Neural cell (in vitro differentiated cells): ENCODE measurements around the gene FCN2. TPM values are rescaled to one million over a fixed set of nuclear protein-coding genes. Genes with fewer than 3 reads are reported as not detected.

ENCODE experiments used
- H2AFZ ChIP-seq: fragments of 200-600, 300-800 bp; sonication (generic), shearing (Covaris generic); 2 replicates; pipeline ENCODE4 v1.6.0; 2014; ENCODE audit warnings: low read depth, mild to moderate bottlenecking, antibody characterized with exemption, low read length, moderate library complexity
- H3F3A ChIP-seq: fragments of 200-600 bp; shearing (Covaris generic); 2 replicates; pipeline ENCODE4 v1.6.1; 2016; ENCODE audit warnings: mild to moderate bottlenecking, moderate library complexity, mixed read lengths, antibody characterized with exemption, low read length; ENCODE audit not compliant: insufficient read depth, poor library complexity, severe bottlenecking
- H3K27ac ChIP-seq: fragments of 200-600, 300-800 bp; sonication (generic), shearing (Covaris generic); 2 replicates; pipeline ENCODE4 v1.5.1; 2014; ENCODE audit warnings: mild to moderate bottlenecking, low read length, moderate library complexity
- H3K27me3 ChIP-seq: fragments of 300-800, 200-600 bp; sonication (generic), shearing (Covaris generic); 2 replicates; pipeline ENCODE4 v1.6.0; 2014; ENCODE audit warnings: mild to moderate bottlenecking, low read depth, low read length, moderate library complexity; ENCODE audit not compliant: insufficient read depth
- H3K36me3 ChIP-seq: fragments of 300-800, 200-600 bp; sonication (generic), shearing (Covaris generic); 2 replicates; pipeline ENCODE4 v1.5.1; 2014; ENCODE audit warnings: mild to moderate bottlenecking, antibody characterized with exemption, low read length, moderate library complexity; ENCODE audit not compliant: insufficient read depth
- H3K4me2 ChIP-seq: fragments of 300-800, 200-600 bp; sonication (generic), shearing (Covaris generic); 2 replicates; pipeline ENCODE4 v1.6.0; 2014; ENCODE audit warnings: mild to moderate bottlenecking, low read length
- H3K4me3 ChIP-seq: fragments of 300-800, 200-600 bp; sonication (generic), shearing (Covaris generic); 2 replicates; pipeline ENCODE4 v1.5.1; 2014; ENCODE audit warnings: mild to moderate bottlenecking, low read length, moderate library complexity
- H3K79me2 ChIP-seq: fragments of 200-600 bp; shearing (Covaris generic); replicated peaks from 2 replicates; pipeline ENCODE4 v1.6.0; 2014; ENCODE audit warnings: mild to moderate bottlenecking, low read length, moderate library complexity; ENCODE audit not compliant: insufficient read depth
- H3K9ac ChIP-seq: fragments of 300-800, 200-600 bp; sonication (generic), shearing (Covaris generic); 2 replicates; pipeline ENCODE4 v1.6.1; 2016; ENCODE audit warnings: mild to moderate bottlenecking, low read length, mixed read lengths
- H3K9me2 ChIP-seq: fragments of 200-600 bp; shearing (Covaris generic); 2 replicates; pipeline ENCODE4 v1.6.1; 2016; ENCODE audit warnings: mild to moderate bottlenecking, low read length, mixed read lengths; ENCODE audit not compliant: insufficient read depth
- H3K9me3 ChIP-seq: fragments of 200-600, 300-800 bp; sonication (generic), shearing (Covaris generic); 2 replicates; pipeline ENCODE4 v1.6.1; 2016; ENCODE audit warnings: mild to moderate bottlenecking, mixed run types, low read length, moderate library complexity, mixed read lengths
- H4K20me1 ChIP-seq: fragments of 200-600 bp; shearing (Covaris generic); 2 replicates; pipeline ENCODE4 v1.6.1; 2016; ENCODE audit warnings: mild to moderate bottlenecking, mixed run types; ENCODE audit not compliant: insufficient read depth
- EP300 ChIP-seq: fragments of 450-650 bp; conservative IDR thresholded peaks from 2 replicates; pipeline ENCODE4 v1.6.1; 2014; ENCODE audit warnings: antibody characterized with exemption, mild to moderate bottlenecking, moderate library complexity; ENCODE audit not compliant: poor library complexity, severe bottlenecking
- EZH2 ChIP-seq: fragments of 200-600, 300-800 bp; shearing (Covaris generic), sonication (generic); IDR thresholded peaks from 2 replicates; pipeline ENCODE4 v1.6.1; 2014; ENCODE audit warnings: antibody characterized with exemption, low read length, borderline replicate concordance, mild to moderate bottlenecking; ENCODE audit not compliant: insufficient read depth, poor library complexity, severe bottlenecking
- MXI1 ChIP-seq: fragments of 450-650 bp; conservative IDR thresholded peaks from 2 replicates; pipeline ENCODE4 v1.6.1; 2014; ENCODE audit warnings: antibody characterized with exemption, mild to moderate bottlenecking; ENCODE audit not compliant: poor library complexity, severe bottlenecking
- POLR2AphosphoS5 ChIP-seq: IDR thresholded peaks from 2 replicates; pipeline ENCODE4 v1.6.1; 2012
- RAD21 ChIP-seq: fragments of 450-650 bp; conservative IDR thresholded peaks from 2 replicates; pipeline ENCODE4 v1.6.1; 2014; ENCODE audit warnings: antibody characterized with exemption, mild to moderate bottlenecking, moderate library complexity
- SMC3 ChIP-seq: fragments of 450-650 bp; conservative IDR thresholded peaks from 2 replicates; pipeline ENCODE4 v1.6.1; 2014; ENCODE audit warnings: antibody characterized with exemption, mild to moderate bottlenecking, moderate library complexity; ENCODE audit not compliant: poor library complexity
- TAF1 ChIP-seq: IDR thresholded peaks from 2 replicates; pipeline ENCODE4 v1.6.1; 2012; ENCODE audit warnings: low read depth
- polyA plus RNA-seq: library from polyadenylated mRNA; depleted of rRNA; stranded (reverse); fragments of >200 nt; gene quantifications from 2 replicates; pipeline ENCODE4 v1.2.3, GENCODE V29; 2014
- TF ChIP-seq, protein P1 (sequence below): IDR thresholded peaks from 2 replicates; pipeline ENCODE4 v1.6.1; 2012; ENCODE audit warnings: borderline replicate concordance
- TF ChIP-seq, protein P2 (sequence below): fragments of 450-650 bp; IDR thresholded peaks from 2 replicates; pipeline ENCODE4 v1.5.1; 2014; ENCODE audit warnings: antibody characterized with exemption, mild to moderate bottlenecking, moderate library complexity; ENCODE audit not compliant: poor library complexity, severe bottlenecking

FCN2 gene
- polyA plus RNA-seq, 1 donor from 2014 or later = not detected

- no peaks in the 10 kb centered on the region for H4K20me1 ChIP-seq
- no peaks in the 10 kb centered on the region for H3K9me2 ChIP-seq
- H3K36me3 ChIP-seq = no peaks in the 10 kb centered on the region
- H3K27me3 ChIP-seq = no peaks in the 10 kb centered on the region
- no peak overlapping the region for H3K4me2 ChIP-seq
- H3K79me2 ChIP-seq = no peaks in the 10 kb centered on the region
- no peak overlapping the region for H3K27ac ChIP-seq
- H3K4me3 ChIP-seq = no peak overlapping the region
- no peaks in the 10 kb centered on the region for H3F3A ChIP-seq
- H3K9ac ChIP-seq = no peak overlapping the region
- no peaks in the 10 kb centered on the region for H3K9me3 ChIP-seq
- no peak overlapping the region for H2AFZ ChIP-seq
- no peak for TF ChIP-seq MXI1
- no peak for TF ChIP-seq POLR2AphosphoS5
- TF ChIP-seq, protein P1, sequence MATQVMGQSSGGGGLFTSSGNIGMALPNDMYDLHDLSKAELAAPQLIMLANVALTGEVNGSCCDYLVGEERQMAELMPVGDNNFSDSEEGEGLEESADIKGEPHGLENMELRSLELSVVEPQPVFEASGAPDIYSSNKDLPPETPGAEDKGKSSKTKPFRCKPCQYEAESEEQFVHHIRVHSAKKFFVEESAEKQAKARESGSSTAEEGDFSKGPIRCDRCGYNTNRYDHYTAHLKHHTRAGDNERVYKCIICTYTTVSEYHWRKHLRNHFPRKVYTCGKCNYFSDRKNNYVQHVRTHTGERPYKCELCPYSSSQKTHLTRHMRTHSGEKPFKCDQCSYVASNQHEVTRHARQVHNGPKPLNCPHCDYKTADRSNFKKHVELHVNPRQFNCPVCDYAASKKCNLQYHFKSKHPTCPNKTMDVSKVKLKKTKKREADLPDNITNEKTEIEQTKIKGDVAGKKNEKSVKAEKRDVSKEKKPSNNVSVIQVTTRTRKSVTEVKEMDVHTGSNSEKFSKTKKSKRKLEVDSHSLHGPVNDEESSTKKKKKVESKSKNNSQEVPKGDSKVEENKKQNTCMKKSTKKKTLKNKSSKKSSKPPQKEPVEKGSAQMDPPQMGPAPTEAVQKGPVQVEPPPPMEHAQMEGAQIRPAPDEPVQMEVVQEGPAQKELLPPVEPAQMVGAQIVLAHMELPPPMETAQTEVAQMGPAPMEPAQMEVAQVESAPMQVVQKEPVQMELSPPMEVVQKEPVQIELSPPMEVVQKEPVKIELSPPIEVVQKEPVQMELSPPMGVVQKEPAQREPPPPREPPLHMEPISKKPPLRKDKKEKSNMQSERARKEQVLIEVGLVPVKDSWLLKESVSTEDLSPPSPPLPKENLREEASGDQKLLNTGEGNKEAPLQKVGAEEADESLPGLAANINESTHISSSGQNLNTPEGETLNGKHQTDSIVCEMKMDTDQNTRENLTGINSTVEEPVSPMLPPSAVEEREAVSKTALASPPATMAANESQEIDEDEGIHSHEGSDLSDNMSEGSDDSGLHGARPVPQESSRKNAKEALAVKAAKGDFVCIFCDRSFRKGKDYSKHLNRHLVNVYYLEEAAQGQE = no peak
- no peak for TF ChIP-seq EP300
- no peak for TF ChIP-seq EZH2
- TF ChIP-seq SMC3 = no peak
- TF ChIP-seq RAD21 = no peak
- TF ChIP-seq, protein P2, sequence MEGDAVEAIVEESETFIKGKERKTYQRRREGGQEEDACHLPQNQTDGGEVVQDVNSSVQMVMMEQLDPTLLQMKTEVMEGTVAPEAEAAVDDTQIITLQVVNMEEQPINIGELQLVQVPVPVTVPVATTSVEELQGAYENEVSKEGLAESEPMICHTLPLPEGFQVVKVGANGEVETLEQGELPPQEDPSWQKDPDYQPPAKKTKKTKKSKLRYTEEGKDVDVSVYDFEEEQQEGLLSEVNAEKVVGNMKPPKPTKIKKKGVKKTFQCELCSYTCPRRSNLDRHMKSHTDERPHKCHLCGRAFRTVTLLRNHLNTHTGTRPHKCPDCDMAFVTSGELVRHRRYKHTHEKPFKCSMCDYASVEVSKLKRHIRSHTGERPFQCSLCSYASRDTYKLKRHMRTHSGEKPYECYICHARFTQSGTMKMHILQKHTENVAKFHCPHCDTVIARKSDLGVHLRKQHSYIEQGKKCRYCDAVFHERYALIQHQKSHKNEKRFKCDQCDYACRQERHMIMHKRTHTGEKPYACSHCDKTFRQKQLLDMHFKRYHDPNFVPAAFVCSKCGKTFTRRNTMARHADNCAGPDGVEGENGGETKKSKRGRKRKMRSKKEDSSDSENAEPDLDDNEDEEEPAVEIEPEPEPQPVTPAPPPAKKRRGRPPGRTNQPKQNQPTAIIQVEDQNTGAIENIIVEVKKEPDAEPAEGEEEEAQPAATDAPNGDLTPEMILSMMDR = no peak
- no peak for TF ChIP-seq TAF1
Measured at GRCh38 chr9:134836406-134836970, 44.1 kb upstream of the FCN2 start.

DNA sequence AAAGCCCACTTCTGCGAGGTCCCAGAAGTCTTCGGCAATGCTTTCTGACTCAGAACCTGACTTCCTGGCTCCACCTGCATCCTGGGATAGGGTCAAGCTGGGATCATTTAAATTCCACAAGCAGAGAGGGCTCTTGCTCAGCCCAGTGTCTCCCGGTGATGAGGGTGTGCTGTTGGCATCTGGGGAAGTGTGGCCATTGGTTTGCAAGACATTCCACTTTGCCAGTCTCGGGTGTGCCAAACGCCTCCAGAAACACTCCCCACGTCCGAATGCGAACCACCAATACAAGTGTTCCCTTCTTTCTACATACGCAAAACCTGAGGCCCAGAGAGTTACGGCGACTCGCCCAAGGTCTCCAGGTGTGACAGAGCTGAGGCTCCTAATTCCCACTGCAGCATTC is 43.1 kb upstream of the FCN2 start:
- Histone ChIP-seq H4K20me1 (no peaks in the 10 kb centered on the region), H3K27me3 (no peaks in the 10 kb centered on the region), H3K9ac (no peak overlapping the region), H3K9me3 (no peaks in the 10 kb centered on the region), H3K4me2 (no peak overlapping the region), H3K36me3 (no peaks in the 10 kb centered on the region), H3F3A (no peaks in the 10 kb centered on the region), H2AFZ (no peak overlapping the region), H3K9me2 (no peaks in the 10 kb centered on the region), H3K4me3 (no peak overlapping the region), H3K27ac (no peak overlapping the region), H3K79me2 (no peaks in the 10 kb centered on the region)
- TF ChIP-seq POLR2AphosphoS5 (no peak), TAF1 (no peak), RAD21 (no peak), EP300 (no peak), SMC3 (no peak), EZH2 (no peak), MXI1 (no peak)
- TF ChIP-seq, protein P1 = no peak
- TF ChIP-seq, protein P2 = no peak
